GM12892 (cell line): Measurements from ENCODE around the gene ZNF532.

ENCODE experiments used
- POLR2A ChIP-seq: IDR thresholded peaks from 2 replicates; pipeline ENCODE4 v1.6.1; 2011; ENCODE audit warnings: low read depth, low read length, control low read depth
- POLR2AphosphoS5 ChIP-seq: IDR thresholded peaks from 2 replicates; pipeline ENCODE4 v1.6.1; 2011; ENCODE audit warnings: low read depth, low read length, control low read depth
- TAF1 ChIP-seq: IDR thresholded peaks from 2 replicates; pipeline ENCODE4 v1.6.1; 2011; ENCODE audit warnings: low read depth, mild to moderate bottlenecking, control low read depth, low read length, borderline replicate concordance

DNA sequence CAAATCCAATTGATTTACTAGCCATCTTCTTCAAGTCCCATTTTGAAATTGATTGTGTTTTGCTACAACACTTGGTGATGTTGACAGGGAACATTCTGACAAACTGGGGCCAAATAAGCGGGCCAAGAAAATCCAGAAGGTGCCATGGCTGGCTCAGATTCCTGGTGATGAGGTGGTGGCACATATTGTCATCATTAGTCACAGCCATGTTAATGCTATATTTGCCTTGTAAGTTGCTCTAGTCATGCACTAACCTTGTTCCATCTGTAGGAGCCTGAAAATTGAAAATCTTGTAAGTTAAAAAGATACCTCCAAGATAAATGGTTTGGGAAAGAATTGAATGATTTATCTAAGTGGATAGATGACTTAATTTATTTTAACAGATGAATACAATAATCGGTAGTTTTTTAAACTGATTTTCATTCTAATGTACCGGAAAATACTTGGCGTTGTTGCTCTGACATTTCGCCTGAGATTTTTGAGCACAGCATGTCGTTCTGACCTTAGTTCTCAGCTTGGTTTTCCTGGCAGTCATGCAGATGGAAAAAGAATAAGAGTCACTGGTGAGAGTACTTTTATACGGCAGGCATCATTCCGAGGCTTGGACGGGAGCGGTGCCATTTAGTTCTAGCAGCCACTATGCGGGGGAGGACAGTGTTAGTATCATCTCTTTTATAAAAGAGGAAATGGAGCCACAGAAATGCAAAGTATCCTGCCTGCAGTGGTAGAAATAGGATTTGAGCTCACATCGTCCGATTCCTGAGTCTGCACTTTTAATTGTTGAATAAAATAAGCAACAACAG is 133.9 kb downstream of the ZNF532 start:
- no peak for TF ChIP-seq POLR2AphosphoS5
- TF ChIP-seq POLR2A: no peak
- TF ChIP-seq TAF1: no peak
